ENCODE results near the gene PTPN3.

Gene PTPN3

GRCh38 chr9:109454041-109454440 is 44.1 kb downstream of the PTPN3 start:
- no peak for DNase-seq (ENCODE audit: low spot score)

GRCh38 chr9:109453210-109453842 is 44.8 kb downstream of the PTPN3 start:
- no peak for DNase-seq (ENCODE audit: low spot score)

GRCh38 chr9:109452761-109453160 is 45.3 kb downstream of the PTPN3 start:
- DNase-seq (ENCODE audit: low spot score), result no peak

GRCh38 chr9:109451311-109452025 is 46.6 kb downstream of the PTPN3 start:
- no peak for DNase-seq (ENCODE audit: low spot score)

- DNase-seq (ENCODE audit: low spot score), result no peak
These were observed 47.8 kb downstream of the PTPN3 start for GRCh38 chr9:109450346-109450745.

- DNase-seq (ENCODE audit: low spot score), result no peak
These were observed 48.9 kb downstream of the PTPN3 start for GRCh38 chr9:109449036-109449798.

GRCh38 chr9:109448223-109448622 is 49.9 kb downstream of the PTPN3 start:
- DNase-seq (ENCODE audit: low spot score), result no peak

- DNase-seq (ENCODE audit: low spot score), result no peak
These were observed 50.6 kb downstream of the PTPN3 start for GRCh38 chr9:109447329-109448076.

- no peak for DNase-seq (ENCODE audit: low spot score)
These were observed 53.3 kb downstream of the PTPN3 start for GRCh38 chr9:109444771-109445320.

- DNase-seq (ENCODE audit: low spot score), result no peak
These were observed 55.4 kb downstream of the PTPN3 start for GRCh38 chr9:109442716-109443115.

- DNase-seq (ENCODE audit: low spot score), result no peak
These were observed 56.8 kb downstream of the PTPN3 start for GRCh38 chr9:109441296-109441695.

GRCh38 chr9:109440797-109441287 is 57.3 kb downstream of the PTPN3 start:
- peak; percentile 65 for DNase-seq (ENCODE audit: low spot score)

- DNase-seq (ENCODE audit: low spot score), result peak; percentile 34
These were observed 58.0 kb downstream of the PTPN3 start for GRCh38 chr9:109440117-109440515.

- no peak for DNase-seq (ENCODE audit: low spot score)
These were observed 58.6 kb downstream of the PTPN3 start for GRCh38 chr9:109439378-109440116.

GRCh38 chr9:109437286-109437685 is 60.8 kb downstream of the PTPN3 start:
- no peak for DNase-seq (ENCODE audit: low spot score)

- no peak for DNase-seq (ENCODE audit: low spot score)
These were observed 62.0 kb downstream of the PTPN3 start for GRCh38 chr9:109436071-109436470.

GRCh38 chr9:109433476-109433875 is 64.6 kb downstream of the PTPN3 start:
- no peak for DNase-seq (ENCODE audit: low spot score)

GRCh38 chr9:109430231-109430630 is 67.9 kb downstream of the PTPN3 start:
- DNase-seq (ENCODE audit: low spot score), result no peak

GRCh38 chr9:109428854-109429253 is 69.3 kb downstream of the PTPN3 start:
- DNase-seq (ENCODE audit: low spot score), result no peak

- no peak for DNase-seq (ENCODE audit: low spot score)
These were observed 70.2 kb downstream of the PTPN3 start for GRCh38 chr9:109427886-109428285.

All from germinal center (tissue), 1 donor.